ENCODE measurements around the gene FHIT.

DNA sequence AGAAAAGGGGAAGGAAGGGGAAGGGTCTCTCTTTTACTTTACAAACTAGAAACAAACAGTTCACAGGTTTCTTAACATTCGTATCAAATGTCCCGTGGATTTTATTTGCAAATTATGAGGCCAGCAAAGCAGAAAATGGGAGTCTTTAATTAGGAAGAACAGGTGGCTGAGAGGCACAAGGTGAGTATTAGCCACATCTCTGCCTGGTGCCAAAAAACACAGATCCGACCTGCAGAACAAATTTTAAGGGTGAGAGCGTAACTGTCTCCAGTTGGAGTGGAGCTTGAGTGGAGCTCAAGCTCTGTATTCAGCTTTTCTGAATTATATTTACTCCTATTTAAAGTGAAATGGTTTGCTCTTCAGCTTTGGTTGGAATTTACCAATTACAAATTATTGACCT lies 1004.9 kb downstream of the FHIT start:
- TF ChIP-seq, protein P1, sequence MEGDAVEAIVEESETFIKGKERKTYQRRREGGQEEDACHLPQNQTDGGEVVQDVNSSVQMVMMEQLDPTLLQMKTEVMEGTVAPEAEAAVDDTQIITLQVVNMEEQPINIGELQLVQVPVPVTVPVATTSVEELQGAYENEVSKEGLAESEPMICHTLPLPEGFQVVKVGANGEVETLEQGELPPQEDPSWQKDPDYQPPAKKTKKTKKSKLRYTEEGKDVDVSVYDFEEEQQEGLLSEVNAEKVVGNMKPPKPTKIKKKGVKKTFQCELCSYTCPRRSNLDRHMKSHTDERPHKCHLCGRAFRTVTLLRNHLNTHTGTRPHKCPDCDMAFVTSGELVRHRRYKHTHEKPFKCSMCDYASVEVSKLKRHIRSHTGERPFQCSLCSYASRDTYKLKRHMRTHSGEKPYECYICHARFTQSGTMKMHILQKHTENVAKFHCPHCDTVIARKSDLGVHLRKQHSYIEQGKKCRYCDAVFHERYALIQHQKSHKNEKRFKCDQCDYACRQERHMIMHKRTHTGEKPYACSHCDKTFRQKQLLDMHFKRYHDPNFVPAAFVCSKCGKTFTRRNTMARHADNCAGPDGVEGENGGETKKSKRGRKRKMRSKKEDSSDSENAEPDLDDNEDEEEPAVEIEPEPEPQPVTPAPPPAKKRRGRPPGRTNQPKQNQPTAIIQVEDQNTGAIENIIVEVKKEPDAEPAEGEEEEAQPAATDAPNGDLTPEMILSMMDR (conservative IDR thresholded peaks at IDR 0.05; ENCODE audit: low read depth, low read length), result no peak
- no peak for TF ChIP-seq EZH2 (IDR thresholded peaks at IDR 0.05; ENCODE audit: low read length, unreplicated experiment)
- no peak for TF ChIP-seq EZH2phosphoT487 (IDR thresholded peaks at IDR 0.05; ENCODE audit: borderline replicate concordance, low read length)

All from PC-3 (cell line).